ENCODE measurements around the gene SDC4. TPM values are rescaled to one million over a fixed set of nuclear protein-coding genes. Genes with fewer than 3 reads are reported as not detected.

The SDC4 gene
- total and polyA plus RNA-seq, 10 of the 15 experiments (the other 5 are each of a cell fraction or from before 2014, with no cell fraction given), result 0.52 to 11.3 (median 1.4) TPM

DNA sequence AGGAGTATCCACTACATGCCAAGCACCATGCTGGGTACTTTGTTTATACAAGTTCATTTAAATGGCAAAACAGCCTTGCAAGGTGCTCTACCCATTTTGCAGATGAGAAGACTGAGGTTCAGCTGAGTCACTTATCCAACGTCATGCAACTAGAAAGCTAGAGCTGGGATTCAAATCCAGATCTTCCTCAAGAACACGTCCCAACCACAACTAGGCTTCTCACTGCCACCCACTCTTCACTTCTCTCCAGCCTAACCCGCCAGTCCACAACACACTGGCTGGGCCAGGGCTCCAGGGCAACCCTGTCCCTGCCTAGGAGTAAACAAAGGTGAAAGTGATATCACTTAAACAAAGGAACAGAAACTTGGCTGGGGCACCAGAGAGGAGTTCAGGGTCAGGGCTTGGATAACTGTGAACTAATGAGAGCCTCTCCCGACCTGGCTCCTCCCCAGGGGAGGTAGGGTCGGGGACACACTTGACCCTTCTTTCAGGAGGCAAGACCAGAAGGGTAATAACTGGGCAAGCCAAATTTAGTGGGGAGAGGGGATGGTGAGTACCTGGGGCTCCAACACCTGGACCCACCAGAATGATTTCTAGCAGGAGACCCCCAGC, 7.9 kb downstream of the SDC4 start (continued):
- no peak for TF ChIP-seq GABPA (IDR thresholded peaks at IDR 0.05; ENCODE audit: low read depth)
- no peak for TF ChIP-seq IKZF1 (conservative IDR thresholded peaks at IDR 0.05)
- no peak for TF ChIP-seq NKRF (conservative IDR thresholded peaks at IDR 0.05)
- no peak for TF ChIP-seq POLR2AphosphoS5 (IDR thresholded peaks at IDR 0.05; ENCODE audit: low read length)
- no peak for TF ChIP-seq NR2C2 (IDR thresholded peaks at IDR 0.05; ENCODE audit: borderline replicate concordance, control insufficient read depth, insufficient read length, low read depth)
- TF ChIP-seq ZZZ3 (IDR thresholded peaks at IDR 0.05; ENCODE audit: control insufficient read depth, insufficient read length, low read depth), result no peak

GRCh38 chr20:45339799-45340198, 8.4 kb downstream of the SDC4 start:
- peaks cover 2% of the 10 kb centered on the region; the same call in 1 of the 2 replicates for H4K20me1 ChIP-seq (ENCODE audit: control insufficient read depth, insufficient read depth)
- H3K4me2 ChIP-seq (ENCODE audit: control insufficient read depth, insufficient read depth), result no peak overlapping the region
- no peak overlapping the region for H3K4me3 ChIP-seq
- no peaks in the 10 kb centered on the region for H3K4me1 ChIP-seq (ENCODE audit: control insufficient read depth, insufficient read depth, low read length)
- H3K79me2 ChIP-seq (ENCODE audit: control insufficient read depth, insufficient read depth, low read length), result no peaks in the 10 kb centered on the region
- no TSS peak for BruUV-seq (replicated peaks)
- ChIA-PET RAD21 (ENCODE audit: unreplicated experiment) (no interaction called here), POLR2A (no interaction called here), SMC1A (ENCODE audit: uncharacterized antibody, unreplicated experiment) (no interaction called here), CTCF (interaction anchor here (1.2 to 1.5 kb wide), 2 partner anchors 49 to 431 kb away, joined by 3 to 4 read pairs; no protein-coding TSS in a partner anchor)
- intact Hi-C loops (cut with micrococcal nuclease; ENCODE audit: unreplicated experiment) (no loop called here), in situ Hi-C loops (cut with MboI) (no loop called here)
- 18% methylated on average over 2 of the region's 2 CpGs for WGBS (ENCODE audit: insufficient coverage, insufficient replicate concordance, low lambda C conversion rate, missing lambda C conversion rate)
- no peaks in the 10 kb centered on the region for H3K36me3 ChIP-seq (ENCODE audit: control insufficient read depth in 2 of 2, insufficient read depth in 2 of 2, low read length in 1 of 2)
- H3K9me3 ChIP-seq (replicated peaks; ENCODE audit: control insufficient read depth, insufficient read depth, low read length), result no peaks in the 10 kb centered on the region
- no peak overlapping the region for H2AFZ ChIP-seq (ENCODE audit: control insufficient read depth, low read depth, low read length)
- FAIRE-seq, result no peak
- no peak for DNase-seq (ENCODE audit: low read depth, low spot score)
- no peak for ATAC-seq
- H3K9ac ChIP-seq (ENCODE audit: control insufficient read depth, insufficient read depth, low read length), result no peak overlapping the region
- no peak overlapping the region for H3K27ac ChIP-seq (ENCODE audit: control insufficient read depth, insufficient read depth)
- H3K27me3 ChIP-seq (replicated peaks in 1 of 2; ENCODE audit: control insufficient read depth in 2 of 2, insufficient read depth in 2 of 2, low read length in 1 of 2), result no peaks in the 10 kb centered on the region
- no peak for TF ChIP-seq GATAD2B (conservative IDR thresholded peaks at IDR 0.05; ENCODE audit: low read depth)
- no peak for TF ChIP-seq CHD4 (IDR thresholded peaks at IDR 0.05)
- TF ChIP-seq PKNOX1 (IDR thresholded peaks at IDR 0.05), result no peak
- TF ChIP-seq NRF1 (conservative IDR thresholded peaks at IDR 0.05; ENCODE audit: low read depth, low read length), result no peak
- no peak for TF ChIP-seq SREBF2 (IDR thresholded peaks at IDR 0.05; ENCODE audit: low read length)
- no peak for TF ChIP-seq IRF3 (IDR thresholded peaks at IDR 0.05)
- TF ChIP-seq RCOR1 (conservative IDR thresholded peaks at IDR 0.05; ENCODE audit: low read depth, low read length), result no peak
- TF ChIP-seq HSF1 (IDR thresholded peaks at IDR 0.05; ENCODE audit: low read depth, low read length), result no peak
- TF ChIP-seq, protein P1, sequence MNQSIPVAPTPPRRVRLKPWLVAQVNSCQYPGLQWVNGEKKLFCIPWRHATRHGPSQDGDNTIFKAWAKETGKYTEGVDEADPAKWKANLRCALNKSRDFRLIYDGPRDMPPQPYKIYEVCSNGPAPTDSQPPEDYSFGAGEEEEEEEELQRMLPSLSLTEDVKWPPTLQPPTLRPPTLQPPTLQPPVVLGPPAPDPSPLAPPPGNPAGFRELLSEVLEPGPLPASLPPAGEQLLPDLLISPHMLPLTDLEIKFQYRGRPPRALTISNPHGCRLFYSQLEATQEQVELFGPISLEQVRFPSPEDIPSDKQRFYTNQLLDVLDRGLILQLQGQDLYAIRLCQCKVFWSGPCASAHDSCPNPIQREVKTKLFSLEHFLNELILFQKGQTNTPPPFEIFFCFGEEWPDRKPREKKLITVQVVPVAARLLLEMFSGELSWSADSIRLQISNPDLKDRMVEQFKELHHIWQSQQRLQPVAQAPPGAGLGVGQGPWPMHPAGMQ (IDR thresholded peaks at IDR 0.05; ENCODE audit: borderline replicate concordance), result no peak

All from GM12878 (cell line).